ENCODE results near the gene CABLES1.
"Not testable (repeated sequence)": the region's sequence is repeated elsewhere in the genome, so short reads cannot be mapped to it uniquely, and the experiment has no call there.

The CABLES1 gene, protein sequence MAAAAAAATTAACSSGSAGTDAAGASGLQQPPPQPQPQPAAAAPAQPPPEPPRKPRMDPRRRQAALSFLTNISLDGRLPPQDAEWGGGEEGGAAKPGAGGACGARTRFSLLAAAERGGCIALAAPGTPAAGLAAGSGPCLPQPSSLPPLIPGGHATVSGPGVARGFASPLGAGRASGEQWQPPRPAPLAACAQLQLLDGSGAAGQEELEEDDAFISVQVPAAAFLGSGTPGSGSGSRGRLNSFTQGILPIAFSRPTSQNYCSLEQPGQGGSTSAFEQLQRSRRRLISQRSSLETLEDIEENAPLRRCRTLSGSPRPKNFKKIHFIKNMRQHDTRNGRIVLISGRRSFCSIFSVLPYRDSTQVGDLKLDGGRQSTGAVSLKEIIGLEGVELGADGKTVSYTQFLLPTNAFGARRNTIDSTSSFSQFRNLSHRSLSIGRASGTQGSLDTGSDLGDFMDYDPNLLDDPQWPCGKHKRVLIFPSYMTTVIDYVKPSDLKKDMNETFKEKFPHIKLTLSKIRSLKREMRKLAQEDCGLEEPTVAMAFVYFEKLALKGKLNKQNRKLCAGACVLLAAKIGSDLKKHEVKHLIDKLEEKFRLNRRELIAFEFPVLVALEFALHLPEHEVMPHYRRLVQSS

DNA sequence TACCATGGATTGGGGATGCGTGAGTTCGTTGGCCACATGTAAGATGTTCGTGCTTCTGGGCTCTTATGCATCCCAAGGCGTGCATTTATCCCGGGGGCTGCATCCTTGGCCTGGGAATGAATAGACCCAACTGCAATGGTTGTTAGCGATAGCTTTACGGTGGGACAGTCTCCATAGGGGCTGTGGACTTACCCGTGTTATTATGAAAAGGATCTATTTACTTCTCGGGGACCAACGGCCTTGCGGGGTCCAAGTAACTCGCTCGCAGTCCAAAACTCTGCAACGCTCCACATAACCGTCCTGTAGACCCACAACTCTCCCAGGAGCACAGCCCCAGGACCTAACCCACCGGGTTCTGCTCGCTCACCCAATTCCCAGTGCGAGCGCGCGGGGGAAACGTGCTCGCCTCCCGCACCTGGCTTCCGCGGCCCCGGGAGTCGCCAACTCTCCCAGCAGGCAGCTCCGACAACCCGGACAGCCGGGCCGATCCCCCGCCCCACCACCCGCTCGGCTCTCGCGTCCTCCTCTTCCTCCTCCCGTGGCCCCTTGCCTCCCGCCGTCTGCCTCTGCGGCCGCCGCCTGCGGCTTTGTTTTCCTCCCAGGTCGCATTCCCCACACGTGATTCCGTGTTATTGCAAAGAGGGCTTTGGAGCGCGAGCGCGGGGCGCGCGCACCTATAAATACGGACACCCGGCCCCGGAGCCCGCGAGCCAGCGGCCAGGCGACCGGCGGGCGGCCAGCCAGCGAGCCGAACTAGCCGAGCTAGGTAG is at the start of gene CABLES1:
CABLES1 (plus strand) TSS at position 706 of the 770 bp plus-strand sequence. CDS start 278 bp downstream, outside the sequence.
- DNase-seq (ENCODE audit: low read depth) = peak; percentile 57

DNA sequence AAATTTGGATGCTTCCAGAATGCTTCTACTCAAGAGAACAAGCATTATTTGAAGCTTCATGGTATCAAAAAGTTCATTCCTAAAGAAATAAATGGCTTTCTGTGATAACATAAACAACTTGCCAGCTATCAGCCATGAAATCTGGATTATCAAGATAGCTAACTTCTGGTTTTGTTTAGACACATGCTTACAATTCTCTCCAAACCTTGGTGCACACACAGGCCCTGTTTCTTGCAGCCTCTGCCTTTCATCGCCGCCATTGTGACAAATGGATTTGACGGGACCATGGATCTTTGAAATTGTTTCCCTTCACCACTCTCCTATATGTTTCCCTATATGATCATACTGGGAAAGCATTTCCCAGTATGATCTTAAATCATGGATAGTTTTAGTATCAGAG is 47.9 kb upstream of the CABLES1 start:
- DNase-seq (ENCODE audit: low read depth) = no peak

DNA sequence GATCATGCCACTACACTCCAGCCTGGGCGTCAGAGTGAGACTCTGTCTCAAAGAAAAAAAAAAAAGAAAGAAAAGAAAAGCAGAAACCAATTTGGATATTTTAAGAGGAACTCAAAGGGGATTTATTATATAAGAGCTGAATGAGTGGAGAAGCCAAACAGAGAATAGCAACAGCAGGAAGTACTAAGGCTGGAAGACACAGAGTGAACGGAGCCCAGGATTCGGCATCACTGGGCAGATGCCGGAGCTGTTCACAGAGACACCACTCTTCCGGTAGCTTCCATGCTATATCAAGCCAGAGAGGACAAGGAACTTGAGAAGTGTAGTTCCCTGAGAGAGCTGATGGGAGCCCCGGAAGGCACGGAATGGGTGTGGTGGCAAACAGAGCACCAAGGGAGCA is 47.0 kb upstream of the CABLES1 start:
- no peak for DNase-seq (ENCODE audit: low read depth)

DNA sequence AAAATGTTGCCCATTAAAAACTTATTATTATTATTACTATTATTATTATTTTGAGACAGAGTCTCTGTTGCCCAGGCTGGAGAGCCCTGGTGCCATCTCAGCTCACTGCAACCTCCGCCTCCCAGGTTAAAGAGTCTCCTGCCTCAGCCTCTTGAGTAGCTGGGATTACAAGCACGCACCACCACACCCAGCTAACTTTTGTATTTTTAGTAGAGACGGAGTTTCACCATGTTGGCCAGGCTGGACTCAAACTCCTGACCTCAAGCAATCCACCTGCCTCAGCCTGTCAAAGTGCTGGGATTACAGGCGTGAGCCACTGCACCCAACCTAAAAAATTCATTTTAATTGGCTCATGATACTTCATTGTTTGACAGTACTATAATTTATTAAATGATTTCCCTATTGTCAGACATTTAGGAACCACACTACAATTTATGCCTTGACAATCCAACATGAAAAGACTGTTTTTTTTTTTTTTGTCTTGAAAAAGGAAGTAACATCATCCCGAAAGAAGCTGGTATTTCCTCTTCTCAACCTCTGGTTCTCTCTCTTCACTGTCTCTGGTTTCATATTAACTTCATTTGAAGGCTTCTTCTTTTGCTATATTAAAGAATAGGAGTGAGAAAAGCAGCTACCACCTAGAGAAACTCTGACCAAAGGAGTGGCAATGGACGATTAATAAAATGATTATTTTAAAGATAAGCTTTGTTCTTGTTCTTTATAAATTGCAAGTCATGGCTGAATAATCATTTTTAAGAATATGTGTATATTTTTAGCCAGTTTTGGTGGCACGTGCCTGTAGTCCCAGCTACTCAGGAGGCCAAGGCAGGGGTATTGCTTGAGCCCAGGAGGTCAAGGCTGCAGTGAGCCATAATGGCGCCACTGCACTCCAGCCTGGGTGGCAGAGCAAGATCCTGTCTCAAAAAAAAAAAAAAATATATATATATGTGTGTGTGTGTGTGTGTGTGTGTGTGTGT is 44.0 kb upstream of the CABLES1 start:
- DNase-seq (ENCODE audit: low read depth) = peak; percentile 72

DNA sequence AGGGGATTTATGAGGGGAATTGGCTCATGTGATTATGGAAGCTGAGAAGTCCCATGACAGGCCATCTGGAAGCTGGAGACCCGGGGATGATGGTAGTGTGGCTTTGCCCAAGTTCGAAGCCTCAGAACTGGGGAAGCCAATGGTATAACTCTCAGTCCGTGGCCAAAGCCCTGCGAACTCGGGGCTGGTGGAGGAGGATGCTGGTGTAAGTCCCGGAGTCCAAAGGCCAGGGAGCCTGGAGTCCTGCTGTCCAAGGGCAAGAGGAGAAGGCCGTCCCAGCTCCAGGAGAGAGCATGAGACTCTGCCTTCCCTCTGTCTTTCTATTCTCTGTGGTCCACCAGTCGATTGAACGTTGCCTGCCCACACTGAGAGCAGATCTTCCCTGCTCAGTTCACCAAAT is 43.2 kb upstream of the CABLES1 start:
- no peak for DNase-seq (ENCODE audit: low read depth)

DNA sequence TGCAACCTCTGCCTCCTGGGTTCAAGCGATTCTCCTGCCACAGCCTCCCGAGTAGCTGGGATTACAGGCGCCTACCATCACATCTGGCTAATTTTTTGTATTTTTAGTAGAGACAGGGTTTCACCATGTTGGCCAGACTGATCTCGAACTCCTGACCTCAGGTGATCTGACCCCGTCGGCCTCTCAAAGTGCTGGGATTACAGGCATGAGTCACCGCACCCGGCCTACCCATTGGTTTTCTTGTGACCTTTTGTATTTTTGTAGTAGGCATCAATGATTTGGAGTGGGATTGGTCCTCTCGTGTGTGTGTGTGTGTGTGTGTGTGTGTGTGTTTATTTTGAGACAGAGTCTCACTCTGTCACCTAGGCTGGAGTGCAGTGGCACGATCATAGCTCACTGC is 42.2 kb upstream of the CABLES1 start:
- DNase-seq (ENCODE audit: low read depth) = not testable (repeated sequence)

DNA sequence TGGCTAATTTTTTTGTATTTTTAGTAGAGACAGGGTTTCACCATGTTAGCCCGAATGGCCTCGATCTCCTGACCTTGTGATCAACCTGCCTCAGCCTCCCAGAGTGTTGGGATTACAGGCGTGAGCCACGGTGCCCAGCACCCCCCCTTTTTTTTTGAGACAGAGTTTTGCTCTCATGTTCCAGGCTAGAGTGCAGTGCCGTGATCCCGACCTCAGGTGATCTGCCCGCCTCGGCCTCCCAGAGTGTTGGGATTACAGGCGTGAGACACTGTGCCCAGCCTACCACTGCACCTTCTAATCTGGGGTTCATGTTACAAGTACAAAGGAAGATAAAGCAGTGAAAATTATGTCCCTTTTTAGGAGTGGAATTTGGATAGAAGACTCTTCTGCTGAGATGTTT is 41.5 kb upstream of the CABLES1 start:
- DNase-seq (ENCODE audit: low read depth) = no peak

DNA sequence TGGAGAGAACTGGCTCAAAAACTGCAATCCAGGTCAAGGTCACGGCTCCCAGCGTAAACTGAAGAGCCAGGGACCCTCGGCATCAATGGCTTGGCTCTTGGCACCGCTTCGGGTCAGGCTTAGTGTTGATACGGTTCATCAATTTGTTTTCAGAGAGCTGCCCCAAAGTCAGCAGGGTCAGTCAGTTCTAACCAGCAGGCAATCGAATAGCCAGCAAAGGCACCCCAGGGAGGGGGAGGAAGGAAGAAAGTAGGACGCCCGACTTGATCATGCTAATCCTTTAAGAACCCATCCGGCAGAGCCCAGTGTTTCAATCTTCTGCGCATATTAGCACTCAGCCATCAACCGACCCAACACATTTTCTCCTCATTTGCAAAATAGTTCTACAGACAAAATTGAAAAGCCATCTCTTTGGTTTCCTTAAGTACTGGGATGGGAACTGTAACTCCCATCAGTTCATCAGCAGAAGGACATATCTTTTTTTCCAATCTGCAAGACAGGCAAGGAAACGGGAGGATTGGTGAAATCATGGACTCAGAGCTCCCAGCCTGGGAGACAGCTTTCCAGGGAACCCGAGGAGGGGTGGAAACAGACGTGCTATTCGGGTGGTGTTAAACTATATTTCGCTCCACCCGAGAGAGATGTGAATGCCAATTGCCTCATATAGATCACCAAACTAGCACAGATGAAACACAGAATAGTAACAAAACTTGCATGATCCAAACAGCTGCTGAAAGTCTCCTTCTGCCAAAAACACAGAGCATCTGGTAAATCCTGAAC is 40.7 kb upstream of the CABLES1 start:
- DNase-seq (ENCODE audit: low read depth) = no peak

DNA sequence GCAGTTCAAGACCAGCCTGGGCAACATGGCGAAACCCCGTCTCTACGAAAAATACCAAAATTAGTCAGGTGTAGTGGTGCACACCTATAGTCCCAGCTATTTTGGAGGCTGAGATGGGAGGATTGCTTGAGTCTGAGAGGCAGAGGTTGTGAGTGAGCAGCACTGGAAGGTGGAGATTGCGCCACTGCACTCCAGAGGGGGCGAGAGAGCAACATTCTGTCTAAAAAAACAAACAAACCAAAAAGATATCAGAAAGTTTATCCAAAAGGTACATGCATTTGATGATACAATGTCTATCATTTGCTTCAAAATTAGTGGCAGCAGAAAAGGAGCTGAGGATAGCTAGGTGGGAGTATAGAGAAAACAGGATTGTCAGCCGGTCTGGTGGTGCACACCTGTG is 39.8 kb upstream of the CABLES1 start:
- DNase-seq (ENCODE audit: low read depth) = no peak

DNA sequence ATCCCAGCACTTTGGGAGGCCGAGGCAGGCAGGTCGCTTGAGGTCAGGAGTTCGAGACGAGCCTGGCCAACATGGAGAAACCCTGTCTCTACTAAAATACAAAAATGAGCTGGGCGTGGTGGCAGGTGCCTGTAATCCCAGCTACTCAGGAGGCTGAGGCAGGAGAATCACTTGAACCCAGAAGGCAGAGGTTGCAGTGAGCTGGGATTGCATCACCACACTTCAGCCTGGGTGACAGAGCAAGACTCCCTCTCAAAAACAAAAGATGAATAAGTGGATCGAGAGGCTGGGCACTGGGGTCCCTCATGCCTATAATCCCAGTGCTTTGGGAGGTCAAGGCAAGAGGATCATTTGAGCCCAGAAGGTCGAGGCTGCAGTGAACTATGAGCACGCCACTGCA is 38.3 kb upstream of the CABLES1 start:
- not testable (repeated sequence) for DNase-seq (ENCODE audit: low read depth)

DNA sequence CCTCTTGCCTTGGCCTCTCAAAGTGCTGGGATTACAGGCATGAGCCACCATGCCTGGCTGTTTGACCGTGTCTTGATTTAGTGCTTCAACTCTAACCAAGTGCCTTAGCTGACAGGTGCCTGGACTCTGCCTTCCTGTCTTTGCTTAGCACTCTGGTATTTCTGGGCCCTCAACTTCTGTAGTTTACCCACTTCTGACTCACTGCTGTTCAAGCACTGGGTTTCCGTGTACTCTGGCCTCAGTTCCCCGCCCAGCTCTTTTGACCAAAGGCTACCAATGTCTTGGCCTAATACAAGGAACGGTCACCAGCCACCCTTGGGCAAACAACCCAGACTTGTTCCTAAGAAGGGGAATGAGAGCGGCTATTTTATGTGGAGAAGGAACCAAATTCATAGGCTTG is 35.7 kb upstream of the CABLES1 start:
- DNase-seq (ENCODE audit: low read depth) = no peak

DNA sequence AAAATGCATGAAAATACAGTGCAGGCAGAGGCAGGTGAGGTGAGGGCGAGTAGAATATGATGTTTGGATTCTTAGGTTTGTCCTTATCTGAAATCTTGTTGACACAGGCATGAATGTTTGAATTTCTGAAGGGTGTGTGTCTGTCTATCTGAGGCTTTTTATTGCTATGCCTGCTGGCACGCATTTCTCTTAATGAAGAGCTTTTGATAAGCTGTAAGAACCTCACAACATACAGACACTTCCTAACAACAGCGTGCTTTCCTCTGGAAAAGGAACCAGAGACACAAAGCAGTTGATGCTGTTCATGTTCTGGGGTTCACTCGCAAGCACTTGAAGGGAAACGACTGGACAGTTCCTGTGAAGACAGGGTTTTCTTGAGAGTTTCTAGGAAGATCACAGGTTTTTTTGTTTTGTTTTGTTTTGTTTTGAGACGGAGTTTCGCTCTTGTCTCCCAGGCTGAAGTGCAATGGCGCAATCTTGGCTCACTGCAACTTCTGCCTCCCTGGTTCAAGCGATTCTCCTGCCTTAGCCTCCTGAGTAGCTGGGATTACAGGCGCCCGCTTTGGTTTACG is 33.3 kb upstream of the CABLES1 start:
- no peak for DNase-seq (ENCODE audit: low read depth)

DNA sequence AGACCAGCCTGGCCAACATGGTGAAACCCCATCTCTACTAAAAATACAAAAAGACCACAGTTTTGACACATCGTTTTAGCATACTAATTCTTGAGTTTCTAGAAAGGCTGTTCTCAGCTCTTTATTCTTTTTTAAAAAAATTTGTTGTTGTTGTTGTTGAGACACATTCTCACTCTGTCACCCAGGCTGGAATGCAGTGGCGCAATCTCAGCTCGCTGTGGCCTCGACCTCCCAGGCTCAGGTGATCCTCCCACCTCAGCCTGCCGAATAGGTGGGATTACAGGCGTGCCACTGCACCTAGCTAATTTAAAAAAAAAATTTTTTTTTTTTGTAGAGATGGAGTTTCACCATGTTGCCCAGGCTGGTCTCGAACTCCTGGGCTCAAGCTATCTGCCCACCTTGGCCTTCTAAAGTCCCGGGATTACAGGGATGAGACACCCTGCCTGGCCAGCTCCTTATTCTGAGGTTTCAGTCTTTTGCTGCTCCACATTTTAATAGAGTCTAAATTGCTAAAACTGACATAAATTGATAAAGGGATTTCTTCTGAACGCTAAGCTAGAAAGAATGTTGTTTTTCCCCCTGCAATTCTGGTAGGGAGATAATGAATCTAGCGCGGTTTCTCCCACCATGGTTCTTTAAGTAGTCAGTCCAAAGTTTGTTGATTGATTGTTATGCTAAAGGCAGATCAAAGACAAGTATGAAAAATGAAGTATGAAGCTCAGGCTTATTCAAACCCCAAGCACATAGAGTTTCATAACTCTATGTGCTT is 32.6 kb upstream of the CABLES1 start:
- no peak for DNase-seq (ENCODE audit: low read depth)

DNA sequence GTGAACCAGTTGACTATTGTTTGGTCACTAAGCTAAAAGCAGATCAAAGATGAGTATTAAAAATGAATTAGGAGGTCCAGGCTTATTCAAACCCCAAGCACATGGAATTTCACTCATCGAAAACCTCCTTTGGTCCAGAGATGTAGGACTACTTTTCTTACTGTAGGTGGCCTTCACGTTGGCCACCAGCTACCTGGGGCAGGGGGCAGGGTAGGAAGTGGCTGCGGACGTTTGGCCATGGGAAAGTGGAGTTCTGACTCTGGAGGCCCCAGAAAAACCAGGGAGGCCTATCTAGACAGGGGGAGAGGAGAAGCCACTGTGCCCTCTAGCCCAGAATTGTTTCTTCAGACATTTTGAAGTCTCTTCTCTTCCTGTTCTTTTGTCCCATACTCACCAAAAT is 31.8 kb upstream of the CABLES1 start:
- DNase-seq (ENCODE audit: low read depth) = no peak

DNA sequence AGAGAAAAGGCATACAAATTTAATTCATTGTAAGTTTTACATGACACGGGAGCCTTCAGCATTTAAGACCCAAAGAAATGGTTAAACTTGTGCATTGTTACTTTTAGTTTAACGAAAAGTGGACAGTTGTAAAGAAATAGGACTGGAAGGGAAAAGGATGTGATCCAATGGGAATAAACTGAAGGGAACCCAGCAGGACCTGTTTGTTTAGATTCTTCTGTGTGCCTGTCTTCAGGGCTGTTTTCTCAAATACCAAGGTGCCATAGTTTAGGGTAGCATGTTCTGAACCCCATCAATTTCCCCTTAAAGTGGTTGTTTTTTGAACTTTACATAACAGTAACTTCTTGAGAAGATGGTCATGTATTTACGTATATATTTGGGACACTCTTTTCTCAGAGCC is 30.3 kb upstream of the CABLES1 start:
- DNase-seq (ENCODE audit: low read depth) = no peak

DNA sequence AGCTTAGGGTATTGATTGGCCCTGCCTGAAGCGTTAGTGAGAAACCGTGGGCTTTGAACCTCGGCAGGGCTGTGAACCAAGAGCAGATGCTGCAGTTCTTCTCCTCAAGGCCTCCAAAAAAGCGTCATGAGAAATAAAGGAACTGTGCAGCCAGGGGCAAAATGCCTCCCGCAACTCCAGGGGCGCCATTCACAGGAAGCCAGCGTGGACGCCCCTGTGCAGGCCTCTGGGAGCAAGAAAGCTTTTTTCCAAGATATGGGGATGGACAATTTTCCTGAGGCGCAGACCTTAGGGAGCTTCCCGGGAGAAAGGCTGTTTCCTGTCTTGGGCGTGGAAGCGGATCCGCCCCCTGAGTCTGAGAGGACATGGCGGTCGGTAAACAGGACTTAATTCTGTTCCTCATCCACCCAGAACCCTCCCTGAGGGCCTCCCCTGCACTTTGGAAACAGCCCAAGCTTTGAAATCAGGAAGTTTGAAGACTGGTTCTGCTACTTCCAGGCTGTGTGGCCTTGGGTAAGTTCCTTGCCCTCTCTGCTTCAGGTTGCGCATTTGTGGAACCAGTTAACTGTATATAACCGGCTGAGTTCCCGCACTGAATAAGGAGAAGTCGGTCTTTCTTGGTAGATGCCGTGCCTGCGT is 29.6 kb upstream of the CABLES1 start:
- DNase-seq (ENCODE audit: low read depth) = no peak

DNA sequence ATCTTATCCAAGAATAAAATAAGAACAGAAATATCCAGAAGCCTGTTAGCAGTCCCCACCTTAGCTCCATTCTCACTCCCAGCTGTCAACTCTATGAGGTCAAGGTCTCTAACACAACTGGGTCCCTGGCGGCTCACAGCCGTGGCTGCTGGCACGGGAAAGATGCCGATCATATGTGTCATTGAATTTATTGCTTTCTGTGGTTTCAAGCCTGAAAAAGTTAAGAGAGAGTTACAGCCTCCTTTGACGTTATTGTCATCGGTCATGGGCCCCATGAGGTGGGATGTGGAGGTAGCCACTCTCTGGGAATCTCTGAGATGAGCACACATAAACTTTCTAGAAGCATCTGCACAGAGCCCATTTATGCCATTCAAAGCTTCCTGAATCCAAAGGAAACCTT is 28.7 kb upstream of the CABLES1 start:
- peak; percentile 86 for DNase-seq (ENCODE audit: low read depth)

DNA sequence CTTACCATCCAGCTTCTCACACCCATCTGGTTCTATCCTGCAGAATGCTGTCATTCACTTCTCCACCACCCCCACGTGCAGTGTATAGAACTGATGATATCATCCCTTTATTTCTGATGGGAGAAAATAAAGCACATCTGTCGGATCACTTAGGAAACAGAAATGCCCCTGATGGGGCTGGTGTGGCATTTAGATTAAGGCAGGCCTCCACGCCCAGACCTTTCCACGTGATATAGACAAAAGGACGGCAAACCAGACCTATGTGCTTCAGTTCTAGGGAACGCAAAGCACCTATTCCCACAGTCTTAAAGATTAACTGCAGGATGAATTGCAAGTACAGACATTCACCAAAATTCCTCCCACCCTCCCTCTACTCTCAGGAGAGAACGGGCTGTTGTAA is 27.6 kb upstream of the CABLES1 start:
- DNase-seq (ENCODE audit: low read depth) = no peak

DNA sequence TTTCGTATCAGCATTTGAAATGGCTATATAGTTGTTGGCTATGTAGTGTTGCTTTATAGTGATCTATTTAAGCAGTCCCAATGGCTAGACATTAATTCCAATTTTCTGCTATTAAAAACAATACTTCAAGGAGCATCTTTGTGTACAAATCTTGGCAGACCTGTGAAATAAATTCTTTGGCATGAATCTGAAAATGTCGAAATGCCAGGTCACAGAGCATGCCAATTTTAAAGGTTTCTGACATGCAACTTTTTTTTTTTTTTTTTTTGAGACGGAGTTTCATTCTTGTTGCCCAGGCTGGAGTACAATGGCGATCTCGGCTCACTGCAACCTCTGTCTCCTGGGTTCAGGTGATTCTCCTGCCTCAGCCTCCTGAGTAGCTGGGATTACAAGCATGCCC is 26.8 kb upstream of the CABLES1 start:
- no peak for DNase-seq (ENCODE audit: low read depth)
